H1 (cell line): ENCODE results near the gene ACACB. TPM values are rescaled to one million over a fixed set of nuclear protein-coding genes. Genes with fewer than 3 reads are reported as not detected.

Experiments used
- CTCF ChIA-PET: fragments of 300-600 bp; sonication (Branson Sonifier 250); formaldehyde crosslinking; loops from one replicate; lab custom pipeline; 2021; ENCODE audit not compliant: partially characterized antibody; lab: Charles Lee
- POLR2A ChIA-PET: fragments of 300-600 bp; sonication (Branson Sonifier 250); formaldehyde crosslinking; loops from one replicate; lab custom pipeline; 2021; ENCODE audit warnings: inconsistent platforms; ENCODE audit not compliant: partially characterized antibody; lab: Charles Lee
- DNase-seq, 2 experiments: peaks; one replicate each; pipeline versions ENCODE4 v3.0.0 to v3.0.0-alpha.2; 2010 to 2022; ENCODE audit warnings: low spot score in 2 of 2, low read depth in 1 of 2, mixed read lengths in 1 of 2
- FAIRE-seq: peaks from 2 replicates; lab custom pipeline; 2011; peaks lifted over from hg19 to GRCh38; lab: Jason Lieb, UNC
- H2AFZ ChIP-seq: 2 replicates; pipeline ENCODE4 v1.8.1; 2012; ENCODE audit warnings: low read length, inconsistent platforms
- H2AK5ac ChIP-seq: 2 replicates; pipeline ENCODE4 v1.6.1; 2013; ENCODE audit warnings: low read depth, low read length
- H2BK120ac ChIP-seq: replicated peaks from 2 replicates; pipeline ENCODE3; 2013; ENCODE audit warnings: low read depth, low read length, inconsistent platforms
- H2BK12ac ChIP-seq: 2 replicates; pipeline ENCODE4 v1.6.1; 2013; ENCODE audit warnings: low read depth, low read length
- H2BK15ac ChIP-seq: 2 replicates; pipeline ENCODE4 v1.6.1; 2013; ENCODE audit warnings: low read length
- H2BK20ac ChIP-seq: 2 replicates; pipeline ENCODE4 v1.6.1; 2013; ENCODE audit warnings: low read length
- H2BK5ac ChIP-seq: 2 replicates; pipeline ENCODE4 v1.6.1; 2013; ENCODE audit warnings: low read depth, low read length
- H3K14ac ChIP-seq: 2 replicates; pipeline ENCODE4 v1.6.1; 2013; ENCODE audit warnings: inconsistent platforms; ENCODE audit not compliant: insufficient read length
- H3K18ac ChIP-seq: 2 replicates; pipeline ENCODE4 v1.6.1; 2013; ENCODE audit warnings: low read length; ENCODE audit errors: extremely low read depth
- H3K23ac ChIP-seq: 2 replicates; pipeline ENCODE4 v1.6.1; 2013; ENCODE audit warnings: inconsistent platforms; ENCODE audit not compliant: insufficient read length
- H3K23me2 ChIP-seq: 2 replicates; pipeline ENCODE4 v1.6.1; 2013; ENCODE audit warnings: low read depth, low read length
- H3K27ac ChIP-seq: 2 replicates; pipeline ENCODE4 v1.6.1; 2011; ENCODE audit warnings: low read depth, low read length, inconsistent platforms
- H3K27me3 ChIP-seq, 4 experiments: replicated peaks in 1 of 4; 1 replicate in 1 of 4; 2 replicates in 3 of 4; pipeline versions ENCODE4 v1.6.1 to v1.8.1; 2011 to 2013; ENCODE audit warnings: low read length in 3 of 4, mild to moderate bottlenecking in 3 of 4, inconsistent platforms in 2 of 4, mixed read lengths in 2 of 4, moderate library complexity in 1 of 4; ENCODE audit not compliant: control insufficient read depth in 3 of 4, insufficient read depth in 3 of 4; ENCODE audit errors: extremely low read depth in 1 of 4
- H3K36me3 ChIP-seq, 4 experiments: 2 replicates each; pipeline versions ENCODE4 v1.6.1 to v1.8.1; 2011 to 2013; ENCODE audit warnings: mild to moderate bottlenecking in 4 of 4, low read length in 3 of 4, moderate library complexity in 2 of 4, control low read depth in 1 of 4, inconsistent platforms in 1 of 4; ENCODE audit not compliant: insufficient read depth in 4 of 4, control insufficient read depth in 2 of 4
- H3K4ac ChIP-seq: replicated peaks from 2 replicates; pipeline ENCODE3; 2013; ENCODE audit warnings: low read length, low read depth, mixed read lengths, inconsistent platforms; ENCODE audit not compliant: insufficient read length
- H3K4me1 ChIP-seq, 4 experiments: replicated peaks in 1 of 4; 1 replicate in 1 of 4; 2 replicates in 3 of 4; pipeline versions ENCODE4 v1.6.1 to v1.8.1; 2011 to 2013; ENCODE audit warnings: low read length in 3 of 4, inconsistent platforms in 2 of 4, mixed read lengths in 1 of 4; ENCODE audit not compliant: insufficient read depth in 4 of 4, control insufficient read depth in 3 of 4
- H3K4me2 ChIP-seq, 2 experiments: 2 replicates each; pipeline versions ENCODE4 v1.6.1 to v1.8.1; 2011 to 2013; ENCODE audit warnings: low read depth in 2 of 2, low read length in 2 of 2, control low read depth in 1 of 2, inconsistent platforms in 1 of 2, mild to moderate bottlenecking in 1 of 2; ENCODE audit not compliant: insufficient read depth in 1 of 2
- H3K4me3 ChIP-seq, 4 experiments: fragments of 200-600, 300-600 bp in 1 of 4; sonication (generic), shearing (Covaris generic), sonication (Bioruptor Twin) in 1 of 4; 2 replicates each; pipeline versions ENCODE4 v1.5.1 to v1.8.1; 2011 to 2016; ENCODE audit warnings: low read length in 4 of 4, low read depth in 3 of 4, control low read depth in 2 of 4, inconsistent platforms in 2 of 4, mild to moderate bottlenecking in 2 of 4, mixed read lengths in 1 of 4, moderate library complexity in 1 of 4; ENCODE audit not compliant: insufficient read depth in 2 of 4; ENCODE audit errors: extremely low read depth in 1 of 4
- H3K56ac ChIP-seq: replicated peaks from 2 replicates; pipeline ENCODE3; 2013; ENCODE audit warnings: low read depth, mild to moderate bottlenecking, mixed read lengths, low read length, inconsistent platforms; ENCODE audit not compliant: insufficient read length
- H3K79me1 ChIP-seq: 2 replicates; pipeline ENCODE4 v1.6.1; 2013; ENCODE audit warnings: low read depth, low read length, control low read depth
- H3K79me2 ChIP-seq, 2 experiments: 2 replicates each; pipeline versions ENCODE4 v1.6.1 to v1.8.1; 2012 to 2013; ENCODE audit warnings: low read length in 2 of 2, mild to moderate bottlenecking in 2 of 2, inconsistent platforms in 1 of 2; ENCODE audit not compliant: insufficient read depth in 2 of 2, control insufficient read depth in 1 of 2
- H3K9ac ChIP-seq, 4 experiments: replicated peaks in 1 of 4; 1 replicate in 1 of 4; 2 replicates in 3 of 4; pipeline versions ENCODE4 v1.6.1 to v1.8.1; 2011 to 2013; ENCODE audit warnings: low read depth in 3 of 4, low read length in 3 of 4, control low read depth in 2 of 4, mild to moderate bottlenecking in 2 of 4, moderate library complexity in 2 of 4, inconsistent platforms in 1 of 4; ENCODE audit errors: extremely low read depth in 1 of 4
- H3K9me3 ChIP-seq, 2 experiments: 2 replicates each; pipeline versions ENCODE4 v1.6.1 to v1.8.1; 2012 to 2013; ENCODE audit warnings: mild to moderate bottlenecking in 2 of 2, moderate library complexity in 2 of 2, control low read depth in 1 of 2, inconsistent platforms in 1 of 2, low read depth in 1 of 2, low read length in 1 of 2, mixed read lengths in 1 of 2; ENCODE audit not compliant: insufficient read depth in 2 of 2
- H4K20me1 ChIP-seq, 2 experiments: replicated peaks in 1 of 2; 2 replicates each; pipeline versions ENCODE3 to v1.8.1; 2011 to 2013; ENCODE audit warnings: inconsistent platforms in 2 of 2, low read length in 2 of 2, mild to moderate bottlenecking in 1 of 2; ENCODE audit not compliant: insufficient read depth in 2 of 2, control insufficient read depth in 1 of 2
- H4K5ac ChIP-seq: 2 replicates; pipeline ENCODE4 v1.6.1; 2013; ENCODE audit warnings: low read length, low read depth, mixed read lengths, inconsistent platforms; ENCODE audit not compliant: insufficient read length
- H4K8ac ChIP-seq: 2 replicates; pipeline ENCODE4 v1.8.0; 2013; ENCODE audit warnings: mild to moderate bottlenecking, moderate library complexity, low read length, inconsistent platforms; ENCODE audit not compliant: insufficient read depth; ENCODE audit errors: extremely low read depth
- H4K91ac ChIP-seq: replicated peaks from 2 replicates; pipeline ENCODE3; 2013; ENCODE audit warnings: low read length, mixed read lengths, inconsistent platforms; ENCODE audit not compliant: insufficient read length
- ASH2L ChIP-seq: fragments of 200-600, 300-600 bp; sonication (generic); IDR thresholded peaks from one replicate; pipeline ENCODE4 v1.7.1; 2017; ENCODE audit warnings: low read length
- BACH1 ChIP-seq: IDR thresholded peaks from 2 replicates; pipeline ENCODE4 v1.6.1; 2012; ENCODE audit warnings: low read length, improper control_type of control experiment
- BRCA1 ChIP-seq: IDR thresholded peaks from 2 replicates; pipeline ENCODE4 v1.6.1; 2012; ENCODE audit warnings: low read depth, low read length, improper control_type of control experiment
- CREB1 ChIP-seq: IDR thresholded peaks from 2 replicates; pipeline ENCODE4 v1.6.1; 2012; ENCODE audit warnings: inconsistent platforms
- EGR1 ChIP-seq: IDR thresholded peaks from 2 replicates; pipeline ENCODE4 v1.6.1; 2011; ENCODE audit warnings: low read depth, low read length, borderline replicate concordance
- EZH2 ChIP-seq: fragments of 200-600 bp; sonication (generic); IDR thresholded peaks from 2 replicates; pipeline ENCODE4 v1.7.1; 2012; ENCODE audit warnings: low read depth, mild to moderate bottlenecking, moderate library complexity, low read length, inconsistent platforms; ENCODE audit not compliant: severe bottlenecking
- GABPA ChIP-seq: IDR thresholded peaks from 2 replicates; pipeline ENCODE4 v1.6.1; 2011; ENCODE audit warnings: mild to moderate bottlenecking, low read length, moderate library complexity, borderline replicate concordance; ENCODE audit not compliant: insufficient read depth
- KDM4A ChIP-seq: IDR thresholded peaks from one replicate; pipeline ENCODE4 v1.7.1; 2012; ENCODE audit warnings: low read depth, mild to moderate bottlenecking, moderate library complexity, low read length, inconsistent platforms; ENCODE audit not compliant: severe bottlenecking
- MAFK ChIP-seq: IDR thresholded peaks from 2 replicates; pipeline ENCODE4 v1.6.1; 2012; ENCODE audit warnings: low read depth, mild to moderate bottlenecking, improper control_type of control experiment, low read length
- PHF8 ChIP-seq: fragments of 200-600 bp; sonication (generic); conservative IDR thresholded peaks from 2 replicates; pipeline ENCODE4 v1.7.1; 2012; ENCODE audit warnings: low read depth, mild to moderate bottlenecking, inconsistent platforms, low read length, moderate library complexity
- POLR2AphosphoS5 ChIP-seq: IDR thresholded peaks from 2 replicates; pipeline ENCODE4 v1.6.1; 2011; ENCODE audit warnings: low read depth, low read length
- RNF2 ChIP-seq: fragments of 200-900, 300-1000 bp; sonication (generic); IDR thresholded peaks from 2 replicates; pipeline ENCODE4 v1.7.1; 2016; ENCODE audit warnings: borderline replicate concordance, low read depth, mild to moderate bottlenecking, antibody characterized with exemption, low read length; ENCODE audit not compliant: poor library complexity, severe bottlenecking; ENCODE audit errors: missing control alignments
- SIX5 ChIP-seq: IDR thresholded peaks from 2 replicates; pipeline ENCODE4 v1.6.1; 2011; ENCODE audit warnings: mild to moderate bottlenecking, low read depth, low read length
- SP4 ChIP-seq: IDR thresholded peaks from 2 replicates; pipeline ENCODE4 v1.6.1; 2012; ENCODE audit warnings: low read length, inconsistent platforms
- WGBS, 2 experiments: shearing (Covaris generic) in 1 of 2; methylation state at CpG; one replicate each; pipeline versions ENCODE4 v1.1.6 to v1.1.7; 2013 to 2015; ENCODE audit warnings: low lambda C conversion rate in 2 of 2, mixed read lengths in 2 of 2, inconsistent platforms in 1 of 2, low coverage in 1 of 2, missing lambda C conversion rate in 1 of 2; ENCODE audit not compliant: insufficient replicate concordance in 2 of 2, insufficient coverage in 1 of 2, insufficient read length in 1 of 2; ENCODE audit errors: extremely low coverage in 1 of 2, missing lambda C conversion rate in 1 of 2; 5-methylcytosine and 5-hydroxymethylcytosine counted together
- polyA plus RNA-seq, 7 experiments: library from polyadenylated mRNA; depleted of rRNA in 3 of 7; stranded (reverse) in 5 of 7; unstranded in 2 of 7; fragments of >200 nt in 5 of 7; fragments of 200-250 nt in 2 of 7; gene quantifications; 1 replicate in 5 of 7; 2 replicates in 1 of 7; 4 replicates in 1 of 7; pipeline versions ENCODE4 v1.2.1 to v1.2.3, GENCODE V29; 2011 to 2013; ENCODE audit warnings: missing spikeins in 2 of 7, mixed read lengths in 2 of 7
- total RNA-seq: library from RNA; stranded (reverse); fragmentation: NEBNext Ultra II Directional; extraction: Animal tissue kit (Norgen Biotek cat#: 25700); gene quantifications from 2 replicates; pipeline ENCODE4 v1.2.1, GENCODE V29; 2021

ACACB gene
- total and polyA plus RNA-seq, 2 of the 8 experiments (the other 6 are each of a cell fraction or from before 2014, with no cell fraction given) = 5.8 to 15.3 TPM

DNA sequence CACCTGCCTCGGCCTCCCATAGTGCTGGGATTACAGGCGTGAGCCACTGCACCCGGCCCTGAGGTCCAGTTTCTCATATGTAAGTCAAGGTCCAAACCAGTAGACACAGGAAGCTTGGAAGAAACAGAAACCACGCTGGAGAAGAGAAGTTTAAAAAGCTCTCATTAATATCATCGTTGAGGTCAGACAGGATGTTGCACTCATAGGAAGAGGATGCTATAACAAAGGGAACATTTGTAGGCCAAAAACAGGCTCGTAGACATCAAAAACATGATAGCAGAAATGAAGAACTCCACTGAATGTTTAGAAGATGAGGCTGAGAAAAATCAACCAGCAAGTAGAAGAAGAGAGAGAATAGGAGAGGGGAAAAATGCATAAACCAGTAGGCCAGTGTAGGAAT lies 46.8 kb downstream of the ACACB start:
- no peak for FAIRE-seq
- H4K91ac ChIP-seq = no peak overlapping the region
- no peak overlapping the region for H3K56ac ChIP-seq
- no peaks in the 10 kb centered on the region for H3K23me2 ChIP-seq
- H2AFZ ChIP-seq = no peak overlapping the region
- no peak overlapping the region for H2BK20ac ChIP-seq
- 88% methylated on average over 6 of the region's 6 CpGs; no CpG with 5 or more reads in 1 of the 2 experiments for WGBS, 2 experiments
- no peak for DNase-seq
- no peak overlapping the region for H3K9ac ChIP-seq
- H2BK5ac ChIP-seq = no peak overlapping the region
- no peaks in the 10 kb centered on the region for H3K9me3 ChIP-seq
- TF ChIP-seq PHF8 = no peak
- no peak for TF ChIP-seq BRCA1
- no peak for TF ChIP-seq RNF2
- no peak for TF ChIP-seq KDM4A
- no peak for TF ChIP-seq MAFK
- TF ChIP-seq SP4 = no peak
- TF ChIP-seq CREB1 = no peak
- TF ChIP-seq EZH2 = no peak
- no peak for TF ChIP-seq BACH1
- no peak for TF ChIP-seq ASH2L
- TF ChIP-seq SIX5 = no peak
- no peak for TF ChIP-seq EGR1
- no peak for TF ChIP-seq GABPA
- no peak for TF ChIP-seq POLR2AphosphoS5
- no peak overlapping the region for H2BK120ac ChIP-seq
- H3K27me3 ChIP-seq = no peaks in the 10 kb centered on the region
- peaks cover 0 to 1% of the 10 kb centered on the region in 2 experiments for H4K20me1 ChIP-seq
- H3K18ac ChIP-seq = no peak overlapping the region
- H3K79me1 ChIP-seq = no peaks in the 10 kb centered on the region
- H3K4me1 ChIP-seq = no peaks in the 10 kb centered on the region
- no peak overlapping the region for H2AK5ac ChIP-seq
- ChIA-PET CTCF (interaction anchor here (1.5 kb wide), 1 partner anchor 26 kb away, joined by 5 read pairs; no protein-coding TSS in a partner anchor), POLR2A (no interaction called here)
- H2BK12ac ChIP-seq = no peak overlapping the region
- no peak overlapping the region for H4K8ac ChIP-seq
- no peak overlapping the region for H3K23ac ChIP-seq
- H2BK15ac ChIP-seq = no peak overlapping the region
- no peaks in the 10 kb centered on the region for H3K36me3 ChIP-seq
- no peak overlapping the region for H3K14ac ChIP-seq
- no peak overlapping the region for H3K4me3 ChIP-seq
- no peak overlapping the region for H4K5ac ChIP-seq
- no peaks in the 10 kb centered on the region for H3K79me2 ChIP-seq
- H3K4ac ChIP-seq = no peak overlapping the region
- no peak overlapping the region for H3K27ac ChIP-seq
- H3K4me2 ChIP-seq = no peak overlapping the region
